DND-41 (cell line): ENCODE data around the gene SLC25A25.

Experiments used
- ATAC-seq: fragments of 200-7000 bp; cut with Tn5 transposase; 3 replicates; pipeline ENCODE4 v1.9.1; 2021; ENCODE audit warnings: low read depth; ENCODE audit not compliant: insufficient read depth
- DNase-seq: peaks from one replicate; pipeline ENCODE4 v3.0.0-alpha.2; 2020
- H2AFZ ChIP-seq: 2 replicates; pipeline ENCODE4 v1.6.0; 2012; ENCODE audit warnings: low read depth, low read length
- H3K27ac ChIP-seq: 2 replicates; pipeline ENCODE4 v1.5.1; 2012; ENCODE audit warnings: low read length, inconsistent platforms
- H3K27me3 ChIP-seq: fragments of 200-600 bp; sonication (generic); 2 replicates; pipeline ENCODE4 v1.6.0; 2012; ENCODE audit warnings: low read length, mild to moderate bottlenecking, inconsistent platforms; ENCODE audit not compliant: insufficient read depth, poor library complexity
- H3K36me3 ChIP-seq: 2 replicates; pipeline ENCODE4 v1.5.1; 2012; ENCODE audit warnings: low read length, inconsistent platforms; ENCODE audit not compliant: insufficient read depth
- H3K4me1 ChIP-seq: 2 replicates; pipeline ENCODE4 v1.5.1; 2012; ENCODE audit warnings: mild to moderate bottlenecking, low read length; ENCODE audit not compliant: insufficient read depth
- H3K4me2 ChIP-seq: 2 replicates; pipeline ENCODE4 v1.6.0; 2012; ENCODE audit warnings: mild to moderate bottlenecking, moderate library complexity, low read length, inconsistent platforms; ENCODE audit not compliant: insufficient read depth
- H3K4me3 ChIP-seq, 2 experiments: fragments of 200-600 bp in 1 of 2; shearing (Covaris generic) in 1 of 2; 2 replicates each; pipeline ENCODE4 v1.5.1; 2012 to 2016; ENCODE audit warnings: inconsistent platforms in 2 of 2, low read length in 2 of 2, mild to moderate bottlenecking in 2 of 2, low read depth in 1 of 2, moderate library complexity in 1 of 2
- H3K79me2 ChIP-seq: 2 replicates; pipeline ENCODE4 v1.6.0; 2012; ENCODE audit warnings: low read length, inconsistent platforms; ENCODE audit not compliant: insufficient read depth
- H3K9ac ChIP-seq: 2 replicates; pipeline ENCODE4 v1.6.0; 2012; ENCODE audit warnings: low read depth, mild to moderate bottlenecking, inconsistent platforms, low read length, moderate library complexity
- H3K9me3 ChIP-seq: 2 replicates; pipeline ENCODE4 v1.5.1; 2012; ENCODE audit warnings: low read length, moderate library complexity, mild to moderate bottlenecking, inconsistent platforms; ENCODE audit not compliant: insufficient read depth, severe bottlenecking
- H4K20me1 ChIP-seq: 2 replicates; pipeline ENCODE4 v1.6.0; 2012; ENCODE audit warnings: low read length; ENCODE audit not compliant: insufficient read depth
- CTCF ChIP-seq: IDR thresholded peaks from 2 replicates; pipeline ENCODE4 v1.5.1; 2012; ENCODE audit warnings: borderline replicate concordance, low read length, moderate library complexity, mild to moderate bottlenecking; ENCODE audit not compliant: poor library complexity, severe bottlenecking; ENCODE audit errors: extremely low read depth
- EZH2 ChIP-seq: IDR thresholded peaks from 3 replicates; pipeline ENCODE4 v1.6.1; 2012; ENCODE audit warnings: borderline replicate concordance, low read depth, mild to moderate bottlenecking, moderate library complexity, low read length, inconsistent platforms; ENCODE audit not compliant: severe bottlenecking

The SLC25A25 gene

GRCh38 chr9:128056086-128056485 lies 11.9 kb upstream of the SLC25A25 start:
- H3K27ac ChIP-seq: no peak overlapping the region
- H3K4me2 ChIP-seq: no peak overlapping the region
- H4K20me1 ChIP-seq: no peaks in the 10 kb centered on the region
- DNase-seq: no peak
- H2AFZ ChIP-seq: no peak overlapping the region
- no peak overlapping the region for H3K9ac ChIP-seq
- ATAC-seq: no peak
- H3K4me3 ChIP-seq: no peak overlapping the region
- H3K4me1 ChIP-seq: no peaks in the 10 kb centered on the region
- no peaks in the 10 kb centered on the region for H3K36me3 ChIP-seq
- no peaks in the 10 kb centered on the region for H3K27me3 ChIP-seq
- no peak for TF ChIP-seq EZH2
- H3K79me2 ChIP-seq: no peaks in the 10 kb centered on the region
- no peaks in the 10 kb centered on the region for H3K9me3 ChIP-seq

- H2AFZ ChIP-seq: no peak overlapping the region
- H3K36me3 ChIP-seq: peaks cover 6% of the 10 kb centered on the region; the same call in 1 of the 2 replicates
- H3K4me2 ChIP-seq: no peak overlapping the region
- TF ChIP-seq EZH2: no peak
- no peak for TF ChIP-seq CTCF
- no peak for ATAC-seq
- no peak overlapping the region for H3K4me3 ChIP-seq
- H3K9ac ChIP-seq: no peak overlapping the region
- no peaks in the 10 kb centered on the region for H4K20me1 ChIP-seq
- H3K27me3 ChIP-seq: no peaks in the 10 kb centered on the region
- DNase-seq: no peak
- H3K79me2 ChIP-seq: no peaks in the 10 kb centered on the region
- H3K27ac ChIP-seq: no peak overlapping the region
- no peaks in the 10 kb centered on the region for H3K4me1 ChIP-seq
- no peaks in the 10 kb centered on the region for H3K9me3 ChIP-seq
These were observed 10.9 kb upstream of the SLC25A25 start for GRCh38 chr9:128056887-128057723.

- H3K4me1 ChIP-seq: no peaks in the 10 kb centered on the region
- TF ChIP-seq EZH2 (no peak), CTCF (no peak)
- no peaks in the 10 kb centered on the region for H3K79me2 ChIP-seq
- H2AFZ ChIP-seq: no peak overlapping the region
- no peak overlapping the region for H3K4me2 ChIP-seq
- H3K9me3 ChIP-seq: no peaks in the 10 kb centered on the region
- peaks cover 14% of the 10 kb centered on the region for H3K36me3 ChIP-seq
- no peak overlapping the region for H3K4me3 ChIP-seq
- H3K27ac ChIP-seq: no peak overlapping the region
- DNase-seq (no peak), ATAC-seq (no peak)
- H3K9ac ChIP-seq: no peak overlapping the region
- H4K20me1 ChIP-seq: no peaks in the 10 kb centered on the region
- no peaks in the 10 kb centered on the region for H3K27me3 ChIP-seq
These were observed 10.2 kb upstream of the SLC25A25 start for GRCh38 chr9:128057724-128058409.

GRCh38 chr9:128059365-128059983 lies 8.6 kb upstream of the SLC25A25 start:
- H2AFZ ChIP-seq: no peak overlapping the region
- no peaks in the 10 kb centered on the region for H3K9me3 ChIP-seq
- no peak for DNase-seq
- H3K36me3 ChIP-seq: peaks cover 24% of the 10 kb centered on the region
- H3K9ac ChIP-seq: no peak overlapping the region
- no peak for ATAC-seq
- H3K4me3 ChIP-seq: no peak overlapping the region
- TF ChIP-seq CTCF: no peak
- TF ChIP-seq EZH2: no peak
- H3K4me2 ChIP-seq: no peak overlapping the region
- H4K20me1 ChIP-seq: no peaks in the 10 kb centered on the region
- H3K4me1 ChIP-seq: no peaks in the 10 kb centered on the region
- 0 out of 2 replicates have a peak, but pooled peaks cover 2% of the 10 kb centered on the region for H3K79me2 ChIP-seq
- no peak overlapping the region for H3K27ac ChIP-seq
- no peaks in the 10 kb centered on the region for H3K27me3 ChIP-seq
